Erythroblast (primary cell): ENCODE results near the gene TNNC2.

Experiments used
- GATA1 ChIP-seq: IDR thresholded peaks from 2 replicates; pipeline ENCODE4 v1.6.1; 2011; ENCODE audit warnings: low read depth, mild to moderate bottlenecking, control low read depth, low read length, moderate library complexity
- POLR2A ChIP-seq: IDR thresholded peaks from 2 replicates; pipeline ENCODE4 v1.6.1; 2011; ENCODE audit warnings: mild to moderate bottlenecking, low read length

GRCh38 chr20:45851501-45851900 is 24.4 kb upstream of the TNNC2 start:
- no peak for TF ChIP-seq POLR2A
- no peak for TF ChIP-seq GATA1
